Subcutaneous adipose tissue (tissue), 4 donors: ENCODE measurements around the gene FCN2. TPM values are rescaled to one million over a fixed set of nuclear protein-coding genes. Genes with fewer than 3 reads are reported as not detected.

Experiments
- CTCF ChIP-seq: fragments of 450-650 bp; IDR thresholded peaks from one replicate; pipeline ENCODE4 v1.5.1; 2016; ENCODE audit warnings: low read depth, mild to moderate bottlenecking, control low read depth, antibody characterized with exemption, moderate library complexity
- small RNA-seq: library from RNA; depleted of rRNA; stranded (forward); fragments of <200 nt; gene quantifications from one replicate; pipeline ENCODE3, GENCODE V24; 2016
- total RNA-seq, 4 donors: library from RNA; depleted of rRNA; stranded (reverse); fragments of >200 nt; gene quantifications; one replicate each; pipeline ENCODE4 v1.1.0, GENCODE V29; 2016

Gene FCN2
- total RNA-seq, 4 donors from 2014 or later, result 1.3 to 9.8 (median 2.5) TPM

GRCh38 chr9:134933076-134933659, 52.6 kb downstream of the FCN2 start:
- TF ChIP-seq CTCF, result no peak

GRCh38 chr9:134935056-134935640, 54.5 kb downstream of the FCN2 start:
- TF ChIP-seq CTCF, result no peak

- no peak for TF ChIP-seq CTCF
Observed at GRCh38 chr9:134935701-134936345, 55.2 kb downstream of the FCN2 start.

- no peak for TF ChIP-seq CTCF
Observed at GRCh38 chr9:134936346-134937163, 55.9 kb downstream of the FCN2 start.

Small RNA genes within 50 kb of the gene (small RNA-seq; reads per million reads assigned to genes)
- gene AL603650.1 (not detected), gene MIR3689A (not detected), gene MIR3689B (not detected), gene MIR3689C (not detected), gene MIR3689D1 (not detected), gene MIR3689D2 (not detected), gene MIR3689E (not detected), gene MIR3689F (not detected)

Other genes starting within 250 kb of the FCN2 start
- gene COL5A1, start 239.0 kb upstream of the FCN2 start, total RNA-seq, result 10 to 100 TPM; 14.0 to 23.9 (median 19.2) TPM
- gene FCN1, start 37.1 kb downstream of the FCN2 start, total RNA-seq, result 10 to 100 TPM in 1 of 4 donors, 1 to 10 TPM in 3; 2.0 to 10.5 (median 4.3) TPM
- gene OLFM1, start 206.9 kb downstream of the FCN2 start, total RNA-seq, result 10 to 100 TPM; 10.9 to 25.6 (median 22.8) TPM